HUES64 (cell line): ENCODE results near the gene BMP15. TPM values are rescaled to one million over a fixed set of nuclear protein-coding genes. Genes with fewer than 3 reads are reported as not detected.

Experiments used
- H3K27ac ChIP-seq: 2 replicates; pipeline ENCODE4 v1.7.0; 2013; ENCODE audit warnings: low read depth, low read length, inconsistent platforms
- H3K27me3 ChIP-seq: 2 replicates; pipeline ENCODE4 v1.6.1; 2013; ENCODE audit warnings: mild to moderate bottlenecking, low read length; ENCODE audit not compliant: insufficient read depth
- H3K36me3 ChIP-seq: 2 replicates; pipeline ENCODE4 v1.6.1; 2013; ENCODE audit warnings: mild to moderate bottlenecking, low read length; ENCODE audit not compliant: insufficient read depth
- H3K4me1 ChIP-seq: 2 replicates; pipeline ENCODE4 v1.6.1; 2013; ENCODE audit warnings: mild to moderate bottlenecking, low read length, moderate library complexity; ENCODE audit not compliant: insufficient read depth
- H3K4me3 ChIP-seq: 2 replicates; pipeline ENCODE4 v1.5.1; 2013; ENCODE audit warnings: mild to moderate bottlenecking, low read length, moderate library complexity
- H3K9ac ChIP-seq: 2 replicates; pipeline ENCODE4 v1.6.1; 2013; ENCODE audit warnings: mild to moderate bottlenecking, low read depth, low read length
- H3K9me3 ChIP-seq: 2 replicates; pipeline ENCODE4 v1.6.1; 2013; ENCODE audit warnings: low read depth, low read length; ENCODE audit not compliant: insufficient read depth
- WGBS: fragments of 150-250, 120-280 bp; methylation state at CpG from one replicate; pipeline ENCODE4 v1.1.7; 2013; ENCODE audit warnings: missing lambda C conversion rate; 5-methylcytosine and 5-hydroxymethylcytosine counted together
- polyA plus RNA-seq, 2 experiments: library from polyadenylated mRNA; stranded (reverse); fragments of 50-300 nt; gene quantifications; one replicate each; pipeline ENCODE4 v1.2.3, GENCODE V29; 2013

Gene BMP15
- not detected for polyA plus RNA-seq (2013, experiment 1 of 2)
- not detected for polyA plus RNA-seq (2013, experiment 2 of 2)

DNA sequence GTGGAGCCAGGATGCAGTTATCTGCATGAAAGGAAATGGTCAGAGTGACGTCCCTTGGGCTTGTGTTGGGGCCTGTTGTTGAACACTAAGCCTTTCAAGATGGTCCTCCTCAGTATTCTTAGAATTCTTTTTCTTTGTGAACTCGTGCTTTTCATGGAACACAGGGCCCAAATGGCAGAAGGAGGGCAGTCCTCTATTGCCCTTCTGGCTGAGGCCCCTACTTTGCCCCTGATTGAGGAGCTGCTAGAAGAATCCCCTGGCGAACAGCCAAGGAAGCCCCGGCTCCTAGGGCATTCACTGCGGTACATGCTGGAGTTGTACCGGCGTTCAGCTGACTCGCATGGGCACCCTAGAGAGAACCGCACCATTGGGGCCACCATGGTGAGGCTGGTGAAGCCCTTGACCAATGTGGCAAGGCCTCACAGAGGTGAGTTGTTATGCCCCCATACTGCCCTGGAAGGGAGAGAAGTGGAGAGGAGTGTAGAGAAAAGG lies at the start of gene BMP15:
BMP15 (plus strand) TSS at position 51 of the 492 bp plus-strand sequence; CDS start at position 100, 49 bp downstream.
- Histone ChIP-seq H3K9me3 (no peaks in the 10 kb centered on the region), H3K9ac (no peak within 1 kb of the TSS), H3K36me3 (no peaks in the 10 kb centered on the region), H3K4me3 (no peak within 1 kb of the TSS), H3K27me3 (no peaks in the 10 kb centered on the region), H3K27ac (no peak within 1 kb of the TSS), H3K4me1 (no peaks in the 10 kb centered on the region)
- WGBS, result 94% methylated on average over 9 of the region's 9 CpGs

DNA sequence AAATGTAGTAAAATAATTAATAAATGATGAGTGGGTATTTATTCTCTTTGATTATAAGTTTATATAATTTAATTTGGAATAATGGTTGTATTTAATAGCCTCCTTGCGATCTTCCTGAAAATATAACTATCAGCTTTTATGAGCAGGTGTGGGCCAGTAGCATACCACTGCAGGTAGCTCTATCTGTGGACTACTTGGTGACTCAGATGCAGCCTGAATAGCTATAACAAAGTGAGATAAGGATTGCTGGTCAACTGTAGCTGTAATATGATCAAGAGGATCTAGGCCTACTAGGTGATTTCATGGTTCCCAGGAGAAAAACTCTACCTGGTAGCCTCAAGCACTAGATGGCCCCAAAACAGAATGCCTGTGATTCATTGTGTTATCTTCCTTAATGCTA lies 47.1 kb upstream of the BMP15 start:
- 100% methylated on average over 1 of the region's 1 CpG for WGBS
- Histone ChIP-seq H3K36me3 (no peaks in the 10 kb centered on the region), H3K9me3 (no peaks in the 10 kb centered on the region), H3K4me3 (no peak overlapping the region), H3K9ac (no peak overlapping the region), H3K27ac (no peak overlapping the region), H3K27me3 (no peaks in the 10 kb centered on the region), H3K4me1 (no peaks in the 10 kb centered on the region)

DNA sequence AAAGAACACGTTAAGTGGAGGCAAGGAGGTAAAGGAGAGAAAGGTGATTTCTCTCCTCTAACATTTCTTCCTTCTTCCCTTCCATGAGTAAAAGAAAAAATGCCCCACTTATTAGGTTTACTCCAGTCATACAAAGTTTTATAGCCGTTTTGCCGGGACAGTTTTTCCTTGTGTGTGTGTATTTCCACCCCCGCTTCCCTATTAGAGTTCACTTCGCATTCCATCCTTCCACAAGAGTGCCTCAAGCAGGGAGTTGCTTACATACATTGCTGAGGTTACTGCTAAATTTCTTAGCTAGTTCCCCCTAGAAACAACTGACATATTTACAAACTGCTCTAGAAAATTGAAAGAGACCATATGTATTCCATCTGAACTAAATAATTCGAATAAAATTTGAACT lies 45.2 kb upstream of the BMP15 start:
- Histone ChIP-seq H3K9me3 (no peaks in the 10 kb centered on the region), H3K27me3 (no peaks in the 10 kb centered on the region), H3K9ac (no peak overlapping the region), H3K27ac (no peak overlapping the region), H3K4me1 (no peaks in the 10 kb centered on the region), H3K4me3 (no peak overlapping the region), H3K36me3 (no peaks in the 10 kb centered on the region)
- WGBS, result 74% methylated on average over 5 of the region's 6 CpGs

- 83% methylated on average over 1 of the region's 1 CpG for WGBS
Observed at GRCh38 chrX:50871922-50872453, 38.5 kb upstream of the BMP15 start.

DNA sequence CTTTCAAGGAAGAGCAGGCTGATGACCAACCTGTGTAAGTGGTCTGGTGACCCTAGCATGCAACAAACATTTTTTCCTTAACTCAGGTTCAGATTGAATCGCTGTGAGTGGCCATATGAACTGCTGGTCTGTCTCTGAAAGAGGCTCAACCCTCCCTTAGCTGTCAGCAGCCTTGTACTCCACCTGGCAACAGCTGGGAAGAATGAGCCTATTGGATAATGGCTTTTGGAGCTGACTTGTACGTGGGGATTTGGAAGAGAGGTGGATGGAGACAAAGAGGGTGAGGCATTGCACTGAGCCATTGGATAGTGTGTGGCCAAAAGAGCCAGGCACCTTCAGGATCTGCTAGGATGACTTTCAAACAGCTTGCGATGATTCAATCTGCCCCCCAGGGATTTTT lies 35.7 kb upstream of the BMP15 start:
- H3K36me3 ChIP-seq, result no peaks in the 10 kb centered on the region
- H3K27ac ChIP-seq, result no peak overlapping the region
- H3K4me1 ChIP-seq, result peaks cover 7% of the 10 kb centered on the region; the same call in 1 of the 2 replicates
- 60% methylated on average over 2 of the region's 3 CpGs for WGBS
- no peaks in the 10 kb centered on the region for H3K27me3 ChIP-seq
- no peak overlapping the region for H3K9ac ChIP-seq
- H3K4me3 ChIP-seq, result no peak overlapping the region
- H3K9me3 ChIP-seq, result no peaks in the 10 kb centered on the region

More at GRCh38 chrX:50871922-50872453, 38.5 kb upstream of the BMP15 start:
- no peaks in the 10 kb centered on the region for H3K9me3 ChIP-seq
- no peaks in the 10 kb centered on the region for H3K27me3 ChIP-seq
- no peak overlapping the region for H3K4me3 ChIP-seq
- peaks cover 7% of the 10 kb centered on the region; the same call in 1 of the 2 replicates for H3K4me1 ChIP-seq
- H3K36me3 ChIP-seq, result no peaks in the 10 kb centered on the region
- H3K27ac ChIP-seq, result no peak overlapping the region
- no peak overlapping the region for H3K9ac ChIP-seq

- no peaks in the 10 kb centered on the region for H3K27me3 ChIP-seq
- no peak overlapping the region for H3K9ac ChIP-seq
- no peaks in the 10 kb centered on the region for H3K9me3 ChIP-seq
- WGBS, result 68% methylated on average over 4 of the region's 4 CpGs
- H3K27ac ChIP-seq, result no peak overlapping the region
- H3K4me3 ChIP-seq, result no peak overlapping the region
- peaks cover 7% of the 10 kb centered on the region; the same call in 1 of the 2 replicates for H3K4me1 ChIP-seq
- H3K36me3 ChIP-seq, result no peaks in the 10 kb centered on the region
Observed at GRCh38 chrX:50876551-50876950, 34.0 kb upstream of the BMP15 start.

DNA sequence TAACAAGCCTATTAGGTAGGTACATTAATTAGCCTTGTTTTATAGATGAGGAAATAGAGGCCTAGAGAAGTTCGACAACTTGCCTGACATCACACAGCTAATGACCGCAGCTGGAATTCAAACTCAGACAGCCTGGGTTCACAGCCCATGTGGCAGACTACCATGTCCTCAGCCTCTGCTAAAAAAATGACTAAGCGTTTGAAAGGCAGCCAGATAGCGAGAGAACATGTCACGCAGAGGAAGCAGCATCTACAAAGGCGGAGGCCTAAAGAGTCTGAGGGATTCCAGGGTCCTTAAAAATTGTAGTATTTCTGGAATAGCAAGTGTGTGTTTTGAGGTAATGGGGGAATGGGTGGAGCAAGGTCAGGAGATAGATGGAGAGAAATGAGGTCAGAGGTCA lies 33.2 kb upstream of the BMP15 start:
- peaks cover 7% of the 10 kb centered on the region; the same call in 1 of the 2 replicates for H3K4me1 ChIP-seq
- no peak overlapping the region for H3K9ac ChIP-seq
- no peaks in the 10 kb centered on the region for H3K9me3 ChIP-seq
- H3K36me3 ChIP-seq, result no peaks in the 10 kb centered on the region
- H3K27ac ChIP-seq, result no peak overlapping the region
- WGBS, result 86% methylated on average over 6 of the region's 6 CpGs
- H3K4me3 ChIP-seq, result no peak overlapping the region
- no peaks in the 10 kb centered on the region for H3K27me3 ChIP-seq

DNA sequence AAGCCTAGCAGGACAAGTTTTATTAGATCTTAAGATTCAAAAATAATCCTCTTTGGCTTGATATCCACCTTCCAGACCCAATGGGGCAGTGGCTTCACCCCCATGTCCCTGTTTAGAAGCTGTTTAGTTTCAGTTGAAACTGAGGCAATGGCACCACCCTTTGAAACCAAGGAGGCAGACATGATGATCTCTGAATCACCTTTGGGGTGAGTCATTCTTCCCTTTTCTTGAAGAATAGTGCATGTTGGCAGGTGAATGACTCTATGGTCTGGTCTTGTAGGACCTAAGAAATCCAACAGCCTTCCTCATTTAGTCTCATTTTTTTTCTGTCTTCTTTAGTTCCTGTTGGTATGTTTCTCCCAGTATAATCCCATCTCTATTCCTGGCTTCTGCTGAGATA lies 29.5 kb upstream of the BMP15 start:
- Histone ChIP-seq H3K4me1 (peaks cover 7% of the 10 kb centered on the region; the same call in 1 of the 2 replicates), H3K36me3 (no peaks in the 10 kb centered on the region), H3K27ac (no peak overlapping the region), H3K4me3 (no peak overlapping the region), H3K9ac (no peak overlapping the region), H3K27me3 (no peaks in the 10 kb centered on the region), H3K9me3 (no peaks in the 10 kb centered on the region)

GRCh38 chrX:50888884-50889283 lies 21.7 kb upstream of the BMP15 start:
- Histone ChIP-seq H3K9me3 (no peaks in the 10 kb centered on the region), H3K27ac (no peak overlapping the region), H3K27me3 (no peaks in the 10 kb centered on the region), H3K36me3 (no peaks in the 10 kb centered on the region), H3K4me1 (no peaks in the 10 kb centered on the region), H3K9ac (no peak overlapping the region), H3K4me3 (no peak overlapping the region)
- 95% methylated on average over 2 of the region's 2 CpGs for WGBS

DNA sequence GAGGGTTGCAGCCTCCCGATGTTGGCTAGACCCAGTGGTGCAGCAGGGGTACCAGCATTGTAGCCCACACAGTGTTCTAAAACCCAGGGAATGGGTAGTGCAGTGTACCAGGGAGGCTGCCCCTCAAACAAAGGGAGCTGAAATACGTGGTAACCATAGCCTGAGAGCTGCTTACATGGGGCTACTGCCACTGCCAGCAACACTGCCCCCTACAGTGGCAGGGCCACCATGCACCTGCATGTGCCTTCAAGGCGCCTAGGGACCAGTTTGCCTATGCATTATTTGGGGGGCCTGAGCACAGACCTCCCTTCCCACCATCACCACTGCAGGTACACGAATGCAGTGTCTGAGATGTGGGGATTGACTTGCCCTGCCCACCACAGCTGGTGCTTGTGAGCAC lies 21.0 kb upstream of the BMP15 start:
- Histone ChIP-seq H3K9ac (no peak overlapping the region), H3K27ac (no peak overlapping the region), H3K27me3 (no peaks in the 10 kb centered on the region), H3K36me3 (no peaks in the 10 kb centered on the region), H3K9me3 (no peaks in the 10 kb centered on the region), H3K4me1 (no peaks in the 10 kb centered on the region), H3K4me3 (no peak overlapping the region)
- 88% methylated on average over 4 of the region's 4 CpGs for WGBS

GRCh38 chrX:50893047-50893446 lies 17.5 kb upstream of the BMP15 start:
- H3K27me3 ChIP-seq, result no peaks in the 10 kb centered on the region

GRCh38 chrX:50893466-50893865 lies 17.1 kb upstream of the BMP15 start:
- no peaks in the 10 kb centered on the region for H3K36me3 ChIP-seq
- no peaks in the 10 kb centered on the region for H3K9me3 ChIP-seq
- no peaks in the 10 kb centered on the region for H3K4me1 ChIP-seq
- H3K27me3 ChIP-seq, result no peaks in the 10 kb centered on the region
- WGBS, result 14% methylated on average over 1 of the region's 1 CpG
- H3K9ac ChIP-seq, result no peak overlapping the region
- H3K27ac ChIP-seq, result no peak overlapping the region
- H3K4me3 ChIP-seq, result no peak overlapping the region

More at GRCh38 chrX:50893047-50893446, 17.5 kb upstream of the BMP15 start:
- Histone ChIP-seq H3K4me1 (no peaks in the 10 kb centered on the region), H3K9me3 (no peaks in the 10 kb centered on the region), H3K27ac (no peak overlapping the region), H3K36me3 (no peaks in the 10 kb centered on the region), H3K4me3 (no peak overlapping the region), H3K9ac (no peak overlapping the region)
- 94% methylated on average over 3 of the region's 3 CpGs for WGBS
